ENCODE data around the gene ZAP70.

DNA sequence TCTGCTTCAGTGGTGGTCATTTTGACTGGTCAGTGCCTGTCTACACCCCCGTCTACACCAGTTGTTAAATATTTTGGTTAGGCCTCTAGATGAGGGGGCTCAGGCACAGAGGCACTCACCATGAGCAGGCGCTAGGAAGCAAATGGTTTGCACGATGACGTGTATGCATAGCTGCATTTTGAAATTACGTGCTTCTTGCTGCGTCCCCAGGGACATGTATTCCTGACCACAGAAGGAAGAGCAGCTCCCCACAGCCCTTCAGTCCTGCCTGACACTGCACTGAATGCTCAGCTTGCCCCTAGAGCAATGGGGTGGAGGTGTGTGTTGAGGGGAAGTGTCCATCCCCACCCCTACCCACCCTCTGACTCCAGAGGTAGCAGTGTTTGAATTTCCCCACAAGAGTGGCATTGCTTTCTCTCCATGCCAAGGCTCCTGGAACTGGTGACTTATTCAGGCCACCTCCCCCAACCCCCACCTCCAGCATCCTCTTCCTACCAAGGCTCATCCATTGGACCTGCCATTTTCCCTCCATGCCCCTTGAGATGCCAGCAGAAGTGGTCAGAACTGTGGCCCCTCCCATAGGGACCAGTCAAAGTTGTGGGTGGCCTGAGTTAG is 11.4 kb upstream of the ZAP70 start:
- TF ChIP-seq, protein P1, sequence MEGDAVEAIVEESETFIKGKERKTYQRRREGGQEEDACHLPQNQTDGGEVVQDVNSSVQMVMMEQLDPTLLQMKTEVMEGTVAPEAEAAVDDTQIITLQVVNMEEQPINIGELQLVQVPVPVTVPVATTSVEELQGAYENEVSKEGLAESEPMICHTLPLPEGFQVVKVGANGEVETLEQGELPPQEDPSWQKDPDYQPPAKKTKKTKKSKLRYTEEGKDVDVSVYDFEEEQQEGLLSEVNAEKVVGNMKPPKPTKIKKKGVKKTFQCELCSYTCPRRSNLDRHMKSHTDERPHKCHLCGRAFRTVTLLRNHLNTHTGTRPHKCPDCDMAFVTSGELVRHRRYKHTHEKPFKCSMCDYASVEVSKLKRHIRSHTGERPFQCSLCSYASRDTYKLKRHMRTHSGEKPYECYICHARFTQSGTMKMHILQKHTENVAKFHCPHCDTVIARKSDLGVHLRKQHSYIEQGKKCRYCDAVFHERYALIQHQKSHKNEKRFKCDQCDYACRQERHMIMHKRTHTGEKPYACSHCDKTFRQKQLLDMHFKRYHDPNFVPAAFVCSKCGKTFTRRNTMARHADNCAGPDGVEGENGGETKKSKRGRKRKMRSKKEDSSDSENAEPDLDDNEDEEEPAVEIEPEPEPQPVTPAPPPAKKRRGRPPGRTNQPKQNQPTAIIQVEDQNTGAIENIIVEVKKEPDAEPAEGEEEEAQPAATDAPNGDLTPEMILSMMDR (IDR thresholded peaks at IDR 0.05): no peak
- no peak for TF ChIP-seq POLR2A (IDR thresholded peaks at IDR 0.05)
